ELR (cell line): ENCODE data around the gene EIF3L.
"Not testable (repeated sequence)": the region's sequence is repeated elsewhere in the genome, so short reads cannot be mapped to it uniquely, and the experiment has no call there.

ENCODE experiments used
- DNase-seq: peaks from one replicate; pipeline ENCODE4 v3.0.0-alpha.2; 2015; ENCODE audit warnings: low read depth

Gene EIF3L

GRCh38 chr22:37849089-37849751 is at the start of gene EIF3L:
Gene EIF3L (plus strand): TSS chr22:37849419. CDS start chr22:37849450, 31 bp downstream.
- DNase-seq = peak; percentile 94

- DNase-seq = not testable (repeated sequence)
These were observed 49.2 kb upstream of the EIF3L start for GRCh38 chr22:37799979-37800378.

DNA sequence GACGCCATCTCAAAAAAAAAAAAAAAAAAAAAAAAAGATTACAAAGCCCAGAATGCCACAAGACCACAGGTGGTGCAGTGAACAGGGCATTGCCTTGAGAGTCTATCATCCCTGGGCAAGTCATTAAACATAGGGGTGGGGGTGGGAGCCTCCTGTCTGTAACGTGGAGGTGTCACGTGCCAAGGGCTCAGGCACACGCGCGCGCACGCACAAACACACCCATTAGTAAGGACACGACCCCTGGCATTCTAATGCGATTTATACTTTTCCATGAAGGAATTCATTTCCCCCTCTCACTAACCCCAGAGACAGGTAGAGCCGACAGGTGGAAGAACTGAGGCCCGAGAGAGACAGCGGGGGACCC is 47.3 kb upstream of the EIF3L start:
- DNase-seq = no peak

- DNase-seq = peak; percentile 40
These were observed 46.7 kb upstream of the EIF3L start for GRCh38 chr22:37802310-37803194.

GRCh38 chr22:37803195-37803638 is 46.0 kb upstream of the EIF3L start:
- DNase-seq = no peak

GRCh38 chr22:37803639-37804351 is 45.4 kb upstream of the EIF3L start:
- no peak for DNase-seq

- no peak for DNase-seq
These were observed 44.8 kb upstream of the EIF3L start for GRCh38 chr22:37804352-37804880.

DNA sequence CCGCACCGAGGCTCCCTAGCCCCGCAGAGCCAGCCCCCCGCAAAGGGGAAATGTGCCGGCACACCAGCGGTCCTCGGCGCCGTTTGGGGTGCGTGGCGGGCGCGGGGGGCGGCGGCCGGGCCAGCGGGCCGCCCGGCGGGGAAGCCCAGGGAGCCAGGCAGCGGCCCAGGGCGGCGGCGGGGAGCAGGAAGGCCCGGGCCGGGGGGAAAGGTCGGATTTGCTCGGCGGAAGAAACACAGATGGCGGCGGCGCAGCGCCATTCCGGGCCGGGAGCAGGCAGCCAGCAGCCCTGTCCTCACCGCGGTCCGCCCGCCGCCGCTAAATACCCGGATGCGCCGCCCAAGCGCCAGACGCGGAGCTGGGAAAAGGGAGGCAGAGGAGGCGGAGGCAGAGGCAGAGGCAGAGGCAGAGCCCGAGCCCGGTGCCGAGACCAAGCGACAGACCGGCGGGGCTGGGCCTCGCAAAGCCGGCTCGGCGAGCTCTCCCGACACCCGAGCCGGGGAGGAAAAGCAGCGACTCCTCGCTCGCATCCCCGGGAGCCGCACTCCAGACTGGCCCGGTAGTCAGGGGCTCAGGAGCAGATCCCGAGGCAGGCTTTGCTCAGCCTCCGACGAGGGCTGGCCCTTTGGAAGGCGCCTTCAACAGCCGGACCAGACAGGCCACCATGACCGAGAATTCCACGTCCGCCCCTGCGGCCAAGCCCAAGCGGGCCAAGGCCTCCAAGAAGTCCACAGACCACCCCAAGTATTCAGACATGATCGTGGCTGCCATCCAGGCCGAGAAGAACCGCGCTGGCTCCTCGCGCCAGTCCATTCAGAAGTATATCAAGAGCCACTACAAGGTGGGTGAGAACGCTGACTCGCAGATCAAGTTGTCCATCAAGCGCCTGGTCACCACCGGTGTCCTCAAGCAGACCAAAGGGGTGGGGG is 44.1 kb upstream of the EIF3L start:
- DNase-seq = peak; percentile 88

DNA sequence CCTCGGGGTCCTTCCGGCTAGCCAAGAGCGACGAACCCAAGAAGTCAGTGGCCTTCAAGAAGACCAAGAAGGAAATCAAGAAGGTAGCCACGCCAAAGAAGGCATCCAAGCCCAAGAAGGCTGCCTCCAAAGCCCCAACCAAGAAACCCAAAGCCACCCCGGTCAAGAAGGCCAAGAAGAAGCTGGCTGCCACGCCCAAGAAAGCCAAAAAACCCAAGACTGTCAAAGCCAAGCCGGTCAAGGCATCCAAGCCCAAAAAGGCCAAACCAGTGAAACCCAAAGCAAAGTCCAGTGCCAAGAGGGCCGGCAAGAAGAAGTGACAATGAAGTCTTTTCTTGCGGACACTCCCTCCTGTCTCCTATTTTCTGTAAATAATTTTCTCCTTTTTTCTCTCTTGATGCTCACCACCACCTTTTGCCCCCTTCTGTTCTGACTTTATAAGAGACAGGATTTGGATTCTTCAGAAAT is 43.4 kb upstream of the EIF3L start:
- no peak for DNase-seq

- DNase-seq = peak; percentile 82
These were observed 42.5 kb upstream of the EIF3L start for GRCh38 chr22:37806409-37807333.

DNA sequence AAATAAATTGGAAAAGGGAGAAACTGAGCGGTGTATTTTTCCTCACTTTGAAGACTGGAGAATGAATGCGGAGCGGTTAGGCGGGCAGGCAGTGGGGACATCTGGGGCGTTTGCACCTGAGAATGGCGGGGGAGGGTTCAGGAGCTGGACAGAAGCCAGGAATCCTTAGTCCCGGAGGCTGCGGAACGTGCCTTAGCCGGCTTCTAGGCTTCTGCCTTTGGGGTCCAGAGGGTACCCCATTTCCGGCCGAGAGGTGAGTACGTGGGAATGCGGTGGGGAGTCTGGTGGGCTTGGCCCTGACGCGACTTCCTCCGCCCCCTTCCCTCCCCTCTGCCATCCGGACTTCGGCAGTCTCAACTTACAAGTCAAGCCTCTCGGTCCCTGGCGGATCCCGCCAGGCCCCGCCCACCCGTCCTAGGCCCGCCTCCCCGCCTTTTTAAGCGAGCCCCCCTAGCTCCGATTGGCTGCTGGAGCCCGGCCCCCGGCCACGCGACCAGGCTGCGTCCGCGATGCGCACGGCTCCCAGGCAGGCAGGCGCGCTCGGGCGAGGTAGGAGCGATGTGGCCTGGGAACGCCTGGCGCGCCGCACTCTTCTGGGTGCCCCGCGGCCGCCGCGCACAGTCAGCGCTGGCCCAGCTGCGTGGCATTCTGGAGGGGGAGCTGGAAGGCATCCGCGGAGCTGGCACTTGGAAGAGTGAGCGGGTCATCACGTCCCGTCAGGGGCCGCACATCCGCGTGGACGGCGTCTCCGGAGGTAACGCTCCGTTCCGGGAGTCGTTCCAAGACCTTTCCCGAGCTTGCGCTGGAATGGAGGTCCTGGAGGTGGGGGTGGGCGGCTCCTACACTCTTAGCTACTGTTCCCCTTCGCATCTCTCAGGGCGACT is 41.6 kb upstream of the EIF3L start, which contains the start of gene GCAT:
Gene GCAT (plus strand): TSS at position 525 of the 884 bp plus-strand sequence. CDS start 34 bp downstream, at position 559.
- peak; percentile 97 for DNase-seq

GRCh38 chr22:37808294-37808657 is 40.9 kb upstream of the EIF3L start:
- peak; percentile 57 for DNase-seq

GRCh38 chr22:37809672-37810333 is 39.4 kb upstream of the EIF3L start:
- no peak for DNase-seq

- DNase-seq = no peak
These were observed 37.4 kb upstream of the EIF3L start for GRCh38 chr22:37811867-37812266.

DNA sequence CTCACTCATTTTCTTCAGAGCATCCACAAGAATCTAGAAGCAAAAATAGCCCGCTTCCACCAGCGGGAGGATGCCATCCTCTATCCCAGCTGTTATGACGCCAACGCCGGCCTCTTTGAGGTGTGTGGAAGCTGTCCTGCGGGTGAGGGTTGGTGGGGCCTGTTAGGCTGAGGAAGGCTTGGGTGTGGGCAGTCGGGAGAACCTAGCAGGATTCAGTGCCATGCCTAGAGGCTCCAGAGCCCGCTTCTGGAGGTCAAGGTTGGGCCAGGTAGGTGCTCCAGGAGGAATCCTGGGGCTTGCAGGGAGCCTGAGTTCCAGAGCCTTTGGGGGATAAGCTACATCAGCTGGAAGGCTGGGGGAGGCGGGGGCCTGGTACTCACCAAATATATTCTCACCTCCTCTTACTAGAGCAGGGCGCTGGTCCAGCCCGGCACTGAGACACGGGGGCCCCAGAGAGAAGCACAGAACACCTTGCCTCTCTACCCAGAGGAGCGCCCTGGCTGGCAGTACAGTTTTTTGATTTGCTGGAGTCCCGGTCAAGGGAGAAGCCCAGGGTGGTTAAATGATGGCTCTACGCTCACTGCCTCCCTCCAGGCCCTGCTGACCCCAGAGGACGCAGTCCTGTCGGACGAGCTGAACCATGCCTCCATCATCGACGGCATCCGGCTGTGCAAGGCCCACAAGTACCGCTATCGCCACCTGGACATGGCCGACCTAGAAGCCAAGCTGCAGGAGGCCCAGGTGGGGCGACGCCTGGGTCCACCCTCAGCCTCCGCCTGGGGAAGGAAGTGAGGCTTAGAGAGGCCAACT is 36.1 kb upstream of the EIF3L start:
- DNase-seq = no peak

DNA sequence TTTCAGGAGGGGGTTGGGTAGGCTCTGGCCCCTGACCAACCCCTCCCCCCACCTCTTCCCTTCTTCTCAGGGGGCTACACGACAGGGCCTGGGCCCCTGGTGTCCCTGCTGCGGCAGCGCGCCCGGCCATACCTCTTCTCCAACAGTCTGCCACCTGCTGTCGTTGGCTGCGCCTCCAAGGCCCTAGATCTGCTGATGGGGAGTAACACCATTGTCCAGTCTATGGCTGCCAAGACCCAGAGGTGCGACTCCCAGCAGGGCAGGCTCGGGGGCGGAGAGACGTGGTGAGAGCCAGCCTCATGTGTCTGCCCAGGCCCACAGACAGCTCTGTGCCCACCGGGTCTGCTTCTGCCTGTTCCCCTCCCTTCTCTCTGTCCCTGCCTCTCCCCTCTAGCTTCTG is 33.6 kb upstream of the EIF3L start:
- no peak for DNase-seq

DNA sequence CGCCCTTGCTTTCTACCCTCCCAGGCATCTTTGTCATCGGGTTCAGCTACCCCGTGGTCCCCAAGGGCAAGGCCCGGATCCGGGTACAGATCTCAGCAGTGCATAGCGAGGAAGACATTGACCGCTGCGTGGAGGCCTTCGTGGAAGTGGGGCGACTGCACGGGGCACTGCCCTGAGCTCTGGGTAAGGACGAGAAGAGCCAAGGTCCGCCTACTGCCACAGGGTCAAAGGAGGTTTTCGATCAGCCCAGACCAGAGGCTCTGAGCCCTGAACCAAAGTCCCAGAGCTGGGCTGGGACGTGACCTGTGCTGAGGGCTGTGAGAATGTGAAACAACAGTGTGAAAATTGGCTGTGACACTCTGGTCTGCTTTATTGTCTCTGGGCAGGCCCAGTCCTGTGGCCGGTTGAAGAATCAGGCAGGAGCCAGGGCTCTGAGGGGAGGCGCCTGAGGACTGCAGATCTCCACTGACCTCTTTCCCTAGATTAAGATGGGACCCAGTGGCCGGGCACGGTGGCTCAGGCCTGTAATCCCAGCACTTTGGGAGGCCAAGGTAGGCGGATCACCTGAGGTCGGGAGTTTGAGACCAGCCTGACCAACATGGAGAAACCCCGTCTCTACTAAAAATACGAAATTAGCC is 32.6 kb upstream of the EIF3L start:
- no peak for DNase-seq
